Aorta (tissue), 5 donors: ENCODE results near the gene RELL1. TPM values are rescaled to one million over a fixed set of nuclear protein-coding genes. Genes with fewer than 3 reads are reported as not detected.

Source experiments
- ATAC-seq: fragments of 200-7000 bp; cut with Tn5 transposase; one replicate; pipeline ENCODE4 v1.9.1; 2022; ENCODE audit warnings: moderate library complexity; ENCODE audit not compliant: low FRiP score
- DNase-seq, 2 donors: peaks; one replicate each; pipeline ENCODE4 v3.0.0-alpha.2; 2020
- H3K27ac ChIP-seq, 2 donors: one replicate each; pipeline ENCODE4 v1.5.1; 2013; ENCODE audit warnings: low read length in 2 of 2, mild to moderate bottlenecking in 2 of 2, moderate library complexity in 2 of 2, control low read depth in 1 of 2, inconsistent platforms in 1 of 2, low read depth in 1 of 2
- H3K27me3 ChIP-seq, 2 donors: one replicate each; pipeline ENCODE4 v1.6.1; 2013; ENCODE audit warnings: control low read depth in 1 of 2, low read length in 1 of 2, mild to moderate bottlenecking in 1 of 2, moderate library complexity in 1 of 2; ENCODE audit not compliant: insufficient read depth in 2 of 2, control insufficient read depth in 1 of 2
- H3K36me3 ChIP-seq, 2 donors: one replicate each; pipeline ENCODE4 v1.6.1; 2013; ENCODE audit warnings: control low read depth in 1 of 2, low read length in 1 of 2, mild to moderate bottlenecking in 1 of 2; ENCODE audit not compliant: insufficient read depth in 2 of 2, control insufficient read depth in 1 of 2
- H3K4me1 ChIP-seq, 2 donors: one replicate each; pipeline ENCODE4 v1.6.1; 2013; ENCODE audit warnings: low read length in 2 of 2, control low read depth in 1 of 2, mild to moderate bottlenecking in 1 of 2, moderate library complexity in 1 of 2; ENCODE audit not compliant: insufficient read depth in 2 of 2, control insufficient read depth in 1 of 2
- H3K4me3 ChIP-seq, 2 donors: one replicate each; pipeline ENCODE4 v1.5.1; 2013; ENCODE audit warnings: low read length in 2 of 2, control low read depth in 1 of 2, mild to moderate bottlenecking in 1 of 2
- H3K9me3 ChIP-seq: one replicate; pipeline ENCODE4 v1.6.1; 2013; ENCODE audit warnings: mild to moderate bottlenecking, low read length; ENCODE audit not compliant: control insufficient read depth
- WGBS, 2 donors: extraction: QIAGEN DNeasy Blood & Tissue Kit; methylation state at CpG; one replicate each; pipeline ENCODE4 v1.1.7; 2013; 5-methylcytosine and 5-hydroxymethylcytosine counted together
- intact Hi-C, 2 donors: fragments of 100-400 bp; cut with DNase I; formaldehyde crosslinking; loops; one replicate each; pipeline versions ENCODE4 v1.14.2 to v1.15.0; 2022
- polyA plus RNA-seq, 2 donors: library from polyadenylated mRNA; stranded (reverse); fragments of 200-250 nt; gene quantifications; one replicate each; pipeline ENCODE4 v1.2.3, GENCODE V29; 2013
- total RNA-seq, 2 donors: library from RNA; stranded (reverse); fragmentation: NEBNext Ultra II Directional; extraction: Animal tissue kit (Norgen Biotek cat#: 25700); gene quantifications; one replicate each; pipeline ENCODE4 v1.2.1, GENCODE V29; 2021
- donor health status: healthy with polysubstance abuse.
- donor health status: Bipolar disorder and iron deficiency.
- donor health status: DM: no; HTN: no; CAD: no.
- donor health status: DM: no; HTN: no; CAD: no.
- donor health status: DM: yes; HTN: yes; CAD: no.

The RELL1 gene
- total and polyA plus RNA-seq, 4 donors = 1.3 to 42.5 (median 17.3) TPM

GRCh38 chr4:37726666-37727065 is 40.5 kb upstream of the RELL1 start:
- no peaks in the 10 kb centered on the region for H3K4me1 ChIP-seq
- intact Hi-C loops = no loop called here
- no peaks in the 10 kb centered on the region for H3K27me3 ChIP-seq
- WGBS, 2 donors = 82 to 83% methylated on average over 4 of the region's 4 CpGs
- no peak for DNase-seq
- no peaks in the 10 kb centered on the region for H3K36me3 ChIP-seq
- ATAC-seq = no peak
- H3K4me3 ChIP-seq = no peak overlapping the region
- H3K9me3 ChIP-seq = no peaks in the 10 kb centered on the region
- H3K27ac ChIP-seq = no peak overlapping the region

- intact Hi-C loops = no loop called here
- Histone ChIP-seq H3K27ac (no peak overlapping the region), H3K9me3 (no peaks in the 10 kb centered on the region), H3K4me3 (no peak overlapping the region), H3K36me3 (no peaks in the 10 kb centered on the region), H3K4me1 (no peaks in the 10 kb centered on the region), H3K27me3 (no peaks in the 10 kb centered on the region)
- 94 to 97% methylated on average over 7 of the region's 7 CpGs for WGBS, 2 donors
- DNase-seq (no peak), ATAC-seq (no peak)
These were observed 39.5 kb upstream of the RELL1 start for GRCh38 chr4:37725718-37726117.

GRCh38 chr4:37723067-37723466 is 36.9 kb upstream of the RELL1 start:
- intact Hi-C loops = no loop called here
- Histone ChIP-seq H3K36me3 (no peaks in the 10 kb centered on the region), H3K27ac (no peak overlapping the region), H3K4me1 (no peaks in the 10 kb centered on the region), H3K4me3 (no peak overlapping the region), H3K27me3 (no peaks in the 10 kb centered on the region), H3K9me3 (no peaks in the 10 kb centered on the region)
- DNase-seq (no peak), ATAC-seq (no peak)
- WGBS, 2 donors = 86 to 93% methylated on average over 1 of the region's 1 CpG

- DNase-seq (no peak), ATAC-seq (no peak)
- no peak overlapping the region for H3K4me3 ChIP-seq
- WGBS, 2 donors = 77 to 80% methylated on average over 4 of the region's 4 CpGs
- H3K36me3 ChIP-seq = no peaks in the 10 kb centered on the region
- no peak overlapping the region for H3K27ac ChIP-seq
- H3K9me3 ChIP-seq = no peaks in the 10 kb centered on the region
- H3K4me1 ChIP-seq = no peaks in the 10 kb centered on the region
- H3K27me3 ChIP-seq = no peaks in the 10 kb centered on the region
- intact Hi-C loops = no loop called here
These were observed 35.9 kb upstream of the RELL1 start for GRCh38 chr4:37721995-37722638.

GRCh38 chr4:37719021-37719420 is 32.8 kb upstream of the RELL1 start:
- DNase-seq = no peak
- intact Hi-C loops = no loop called here

GRCh38 chr4:37717576-37717975 is 31.4 kb upstream of the RELL1 start:
- H3K36me3 ChIP-seq = no peaks in the 10 kb centered on the region
- H3K27me3 ChIP-seq = peaks cover 0 to 4% of the 10 kb centered on the region in 2 donors
- H3K4me1 ChIP-seq = no peaks in the 10 kb centered on the region
- H3K9me3 ChIP-seq = peaks cover 1% of the 10 kb centered on the region
- no peak overlapping the region for H3K27ac ChIP-seq
- DNase-seq (no peak), ATAC-seq (no peak)
- 63% methylated on average over 4 of the region's 4 CpGs for WGBS, 2 donors
- intact Hi-C loops = no loop called here
- no peak overlapping the region for H3K4me3 ChIP-seq

More at GRCh38 chr4:37719021-37719420, 32.8 kb upstream of the RELL1 start:
- no peak for ATAC-seq
- H3K4me3 ChIP-seq = no peak overlapping the region
- H3K4me1 ChIP-seq = no peaks in the 10 kb centered on the region
- peaks cover 0 to 3% of the 10 kb centered on the region in 2 donors for H3K27me3 ChIP-seq
- H3K36me3 ChIP-seq = no peaks in the 10 kb centered on the region
- no peak overlapping the region for H3K27ac ChIP-seq
- WGBS, 2 donors = 87 to 91% methylated on average over 1 of the region's 1 CpG
- H3K9me3 ChIP-seq = peaks cover 1% of the 10 kb centered on the region

GRCh38 chr4:37715889-37716402 is 29.8 kb upstream of the RELL1 start:
- Histone ChIP-seq H3K4me1 (no peaks in the 10 kb centered on the region), H3K27ac (no peak overlapping the region), H3K4me3 (no peak overlapping the region), H3K36me3 (no peaks in the 10 kb centered on the region), H3K9me3 (peaks cover 1% of the 10 kb centered on the region), H3K27me3 (peaks cover 0 to 4% of the 10 kb centered on the region in 2 donors)
- 79 to 81% methylated on average over 4 of the region's 4 CpGs for WGBS, 2 donors
- intact Hi-C loops = no loop called here
- no peak for DNase-seq
- no peak for ATAC-seq

- no peak overlapping the region for H3K27ac ChIP-seq
- H3K27me3 ChIP-seq = peaks cover 0 to 4% of the 10 kb centered on the region in 2 donors
- H3K9me3 ChIP-seq = peaks cover 1% of the 10 kb centered on the region
- no peak for DNase-seq
- H3K4me1 ChIP-seq = no peaks in the 10 kb centered on the region
- no peak overlapping the region for H3K4me3 ChIP-seq
- intact Hi-C loops = no loop called here
- ATAC-seq = no peak
- no peaks in the 10 kb centered on the region for H3K36me3 ChIP-seq
- 41 to 47% methylated on average over 1 of the region's 1 CpG for WGBS, 2 donors
These were observed 24.3 kb upstream of the RELL1 start for GRCh38 chr4:37710491-37710890.

GRCh38 chr4:37706032-37706431 is 19.9 kb upstream of the RELL1 start:
- H3K27me3 ChIP-seq = no peaks in the 10 kb centered on the region
- no peak overlapping the region for H3K27ac ChIP-seq
- WGBS, 2 donors = 93 to 94% methylated on average over 3 of the region's 3 CpGs
- no peaks in the 10 kb centered on the region for H3K4me1 ChIP-seq
- ATAC-seq (no peak), DNase-seq (no peak)
- H3K9me3 ChIP-seq = no peaks in the 10 kb centered on the region
- intact Hi-C loops = no loop called here
- H3K36me3 ChIP-seq = no peaks in the 10 kb centered on the region
- H3K4me3 ChIP-seq = no peak overlapping the region
